ENCODE measurements around the gene EPG5.

EPG5 gene

DNA sequence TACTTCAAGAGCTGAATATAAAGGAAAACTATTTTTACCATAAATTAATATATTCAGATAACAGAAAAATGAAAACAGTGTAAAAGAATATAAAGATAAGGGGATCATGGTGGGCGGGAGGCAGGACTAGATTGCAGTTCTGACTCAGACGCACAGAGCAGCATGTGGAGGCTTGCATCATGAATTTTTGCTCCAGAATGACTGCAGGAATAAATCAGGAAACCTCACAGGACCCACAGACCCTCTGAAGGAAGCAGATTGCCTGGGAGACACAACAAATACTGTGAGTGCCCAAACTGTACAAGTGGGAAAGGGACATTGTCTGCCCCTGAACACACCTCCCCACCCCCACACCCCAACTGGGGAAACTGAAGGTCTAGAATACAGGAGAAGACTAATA is 160.9 kb downstream of the EPG5 start:
- H3K4me1 Mint-ChIP-seq, result peaks cover 10% of the 10 kb centered on the region
- no peak overlapping the region for H3K4me3 Mint-ChIP-seq
- TF ChIP-seq, protein P1, sequence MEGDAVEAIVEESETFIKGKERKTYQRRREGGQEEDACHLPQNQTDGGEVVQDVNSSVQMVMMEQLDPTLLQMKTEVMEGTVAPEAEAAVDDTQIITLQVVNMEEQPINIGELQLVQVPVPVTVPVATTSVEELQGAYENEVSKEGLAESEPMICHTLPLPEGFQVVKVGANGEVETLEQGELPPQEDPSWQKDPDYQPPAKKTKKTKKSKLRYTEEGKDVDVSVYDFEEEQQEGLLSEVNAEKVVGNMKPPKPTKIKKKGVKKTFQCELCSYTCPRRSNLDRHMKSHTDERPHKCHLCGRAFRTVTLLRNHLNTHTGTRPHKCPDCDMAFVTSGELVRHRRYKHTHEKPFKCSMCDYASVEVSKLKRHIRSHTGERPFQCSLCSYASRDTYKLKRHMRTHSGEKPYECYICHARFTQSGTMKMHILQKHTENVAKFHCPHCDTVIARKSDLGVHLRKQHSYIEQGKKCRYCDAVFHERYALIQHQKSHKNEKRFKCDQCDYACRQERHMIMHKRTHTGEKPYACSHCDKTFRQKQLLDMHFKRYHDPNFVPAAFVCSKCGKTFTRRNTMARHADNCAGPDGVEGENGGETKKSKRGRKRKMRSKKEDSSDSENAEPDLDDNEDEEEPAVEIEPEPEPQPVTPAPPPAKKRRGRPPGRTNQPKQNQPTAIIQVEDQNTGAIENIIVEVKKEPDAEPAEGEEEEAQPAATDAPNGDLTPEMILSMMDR (IDR thresholded peaks at IDR 0.05), result no peak
- H3K36me3 Mint-ChIP-seq (ENCODE audit: low read depth), result peaks cover 15% of the 10 kb centered on the region
- peaks cover 6% of the 10 kb centered on the region for H3K27me3 Mint-ChIP-seq (ENCODE audit: low read depth, poor library complexity)
- peaks cover 59% of the 10 kb centered on the region for H3K9me3 Mint-ChIP-seq
- DNase-seq, result no peak
- peak overlapping the region; percentile 58 for H3K27ac Mint-ChIP-seq

DNA sequence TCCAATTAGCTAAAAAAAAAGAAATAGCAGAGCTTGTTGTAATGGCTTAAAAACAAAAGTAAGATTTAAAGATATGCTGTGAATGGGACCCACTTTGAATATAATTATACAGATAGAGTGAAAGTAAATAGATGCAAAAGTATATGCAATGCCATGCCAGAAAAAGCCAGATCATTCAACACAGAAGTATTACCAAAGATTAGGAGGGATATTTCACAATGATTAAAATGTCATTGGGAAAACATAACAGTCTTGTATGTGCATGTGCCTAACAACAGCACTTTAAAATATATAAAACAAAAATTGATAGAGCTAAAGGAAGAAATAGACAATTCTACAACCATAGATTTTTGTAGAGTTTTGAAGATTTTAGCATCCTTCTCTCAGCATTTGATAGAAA is 161.6 kb downstream of the EPG5 start:
- no peak for DNase-seq
- H3K9me3 Mint-ChIP-seq, result peaks cover 64% of the 10 kb centered on the region
- no peak overlapping the region for H3K4me3 Mint-ChIP-seq
- H3K4me1 Mint-ChIP-seq, result peaks cover 10% of the 10 kb centered on the region
- H3K27me3 Mint-ChIP-seq (ENCODE audit: low read depth, poor library complexity), result peaks cover 8% of the 10 kb centered on the region
- H3K27ac Mint-ChIP-seq, result no peak overlapping the region
- TF ChIP-seq, protein P1 (IDR thresholded peaks at IDR 0.05), result no peak
- H3K36me3 Mint-ChIP-seq (ENCODE audit: low read depth), result peaks cover 19% of the 10 kb centered on the region

DNA sequence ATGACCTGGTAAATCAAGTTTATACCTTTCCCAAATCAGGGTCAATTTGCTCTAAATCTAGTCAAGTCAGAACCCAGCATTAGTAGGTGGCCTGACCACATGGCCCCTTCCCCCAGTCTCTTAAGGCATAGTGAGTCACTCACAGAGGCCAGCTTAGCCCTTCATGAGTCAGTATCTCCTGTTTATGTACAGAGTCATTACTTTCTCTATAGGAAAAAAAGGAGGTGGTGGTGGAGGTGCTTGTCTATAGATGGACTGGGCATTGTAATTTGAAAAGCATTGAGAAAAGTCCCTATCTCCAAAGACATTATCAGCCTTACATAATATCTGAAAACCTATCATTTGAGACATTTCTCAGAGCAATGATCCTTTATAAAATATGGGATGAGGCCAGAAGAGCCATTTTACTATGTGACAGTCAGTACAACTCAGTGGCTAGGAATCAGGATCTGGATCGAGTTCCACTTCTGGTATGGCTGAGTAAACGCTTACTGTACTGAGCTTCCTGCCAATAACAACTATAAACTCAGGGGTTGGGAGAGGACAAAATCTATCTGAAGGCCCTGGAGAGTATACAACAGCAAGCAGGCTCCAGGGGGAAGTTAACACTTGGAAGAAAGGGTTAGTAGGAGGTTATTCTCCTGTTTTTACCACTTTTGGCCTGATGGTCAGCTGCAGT is 164.2 kb downstream of the EPG5 start:
- Mint-ChIP-seq H3K36me3 (ENCODE audit: low read depth) (peaks cover 24% of the 10 kb centered on the region), H3K27ac (no peak overlapping the region)

DNA sequence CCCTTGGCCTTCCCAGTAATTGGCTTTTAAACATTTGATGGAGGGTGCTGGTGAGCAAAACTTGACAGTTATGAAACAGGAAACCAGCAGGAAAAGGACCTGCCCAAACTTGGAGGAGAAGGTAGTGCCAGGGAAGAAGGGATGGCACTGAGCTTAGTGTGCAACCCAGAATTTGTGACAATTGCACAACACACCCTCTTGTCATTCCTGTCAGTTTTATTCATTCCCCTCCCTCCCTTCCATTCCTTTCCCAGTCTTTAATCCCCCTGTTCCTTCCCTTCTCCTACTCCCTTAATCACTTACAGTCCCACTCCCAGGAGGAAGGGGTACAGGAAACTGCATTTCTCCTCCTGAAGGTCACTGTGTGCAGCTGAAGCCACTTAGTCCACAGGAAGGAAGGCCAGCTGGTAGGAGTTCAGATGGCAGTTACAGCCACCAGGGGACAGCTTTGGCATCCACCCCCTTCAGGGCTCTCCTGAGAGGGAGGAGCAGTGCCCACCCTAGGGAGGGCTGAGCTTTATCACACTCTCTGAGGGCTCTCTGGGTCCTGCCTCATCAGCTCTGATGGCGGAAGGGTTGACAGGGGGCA is 165.6 kb downstream of the EPG5 start:
- H3K36me3 Mint-ChIP-seq (ENCODE audit: low read depth), result peaks cover 24% of the 10 kb centered on the region
- peaks cover 69% of the 10 kb centered on the region for H3K9me3 Mint-ChIP-seq
- H3K27ac Mint-ChIP-seq, result no peak overlapping the region
- no peak overlapping the region for H3K4me3 Mint-ChIP-seq
- DNase-seq, result no peak
- peaks cover 2% of the 10 kb centered on the region for H3K4me1 Mint-ChIP-seq
- TF ChIP-seq, protein P1 (IDR thresholded peaks at IDR 0.05), result no peak
- peaks cover 4% of the 10 kb centered on the region for H3K27me3 Mint-ChIP-seq (ENCODE audit: low read depth, poor library complexity)

More for the DNA sequence above, 164.2 kb downstream of the EPG5 start:
- H3K27me3 Mint-ChIP-seq (ENCODE audit: low read depth, poor library complexity), result peaks cover 4% of the 10 kb centered on the region
- DNase-seq, result no peak
- no peak overlapping the region for H3K4me3 Mint-ChIP-seq
- TF ChIP-seq, protein P1 (IDR thresholded peaks at IDR 0.05), result no peak
- H3K9me3 Mint-ChIP-seq, result peaks cover 70% of the 10 kb centered on the region
- peaks cover 10% of the 10 kb centered on the region for H3K4me1 Mint-ChIP-seq
